ENCODE data around the gene TMEM247.
"Not testable (repeated sequence)": the region's sequence is repeated elsewhere in the genome, so short reads cannot be mapped to it uniquely, and the experiment has no call there.

The TMEM247 gene

DNA sequence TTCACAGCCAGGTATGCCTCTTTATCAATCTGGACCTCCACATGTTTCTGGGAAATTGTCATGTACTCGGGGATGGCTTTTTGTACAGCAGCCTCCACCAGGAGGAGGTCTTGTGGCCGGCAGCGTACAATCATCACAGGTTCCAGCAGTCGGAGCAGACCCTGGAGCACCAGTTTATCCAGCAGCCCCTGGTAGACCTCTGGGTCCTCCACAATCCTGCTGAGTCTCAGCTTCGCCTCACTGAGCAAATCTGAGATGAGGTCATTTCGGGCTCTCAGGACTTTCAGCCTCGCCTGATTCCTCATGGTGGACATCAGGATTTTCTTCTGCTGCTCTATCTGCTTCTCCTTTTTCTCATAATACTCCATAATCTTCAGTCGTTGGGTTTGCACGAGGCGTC, 32.8 kb downstream of the TMEM247 start:
- no peak for DNase-seq (ENCODE audit: low read depth)

DNA sequence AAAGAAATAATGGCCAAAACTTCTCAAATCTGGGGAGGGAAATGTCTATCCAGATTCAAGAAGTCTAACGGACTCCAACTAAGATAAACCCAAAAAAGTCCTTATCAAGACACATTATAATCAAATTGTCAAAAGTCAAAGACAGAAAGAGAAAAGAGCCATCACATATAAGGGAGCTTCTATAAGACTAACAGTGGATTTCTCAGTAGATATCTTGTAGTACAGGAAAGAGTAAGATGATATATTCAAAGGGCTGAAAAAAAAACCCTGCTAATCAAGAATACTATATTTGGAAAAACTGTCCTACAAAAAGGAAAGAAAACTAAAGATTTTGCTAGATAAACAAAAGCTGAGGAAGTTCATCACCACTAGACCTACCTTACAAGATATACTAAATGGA, 35.4 kb downstream of the TMEM247 start:
- no peak for DNase-seq (ENCODE audit: low read depth)

DNA sequence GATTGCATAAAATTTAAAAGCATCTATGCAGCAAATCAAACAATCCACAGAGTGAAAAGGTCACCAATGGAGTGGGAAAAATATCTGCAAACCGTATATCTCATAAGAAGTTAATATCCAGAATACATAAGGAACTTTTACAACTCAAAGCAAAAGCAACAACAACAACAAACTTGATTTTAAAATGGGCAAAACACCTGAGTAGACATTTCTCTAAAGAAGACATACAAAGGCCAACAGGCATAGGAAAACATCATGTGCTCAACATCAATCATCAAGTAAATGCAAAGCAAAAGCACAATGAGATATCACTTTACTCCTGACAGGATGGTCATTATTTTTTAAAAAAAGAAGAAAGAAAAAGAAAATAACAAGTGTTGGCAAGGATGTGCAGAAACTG, 38.1 kb downstream of the TMEM247 start:
- DNase-seq (ENCODE audit: low read depth) = no peak

DNA sequence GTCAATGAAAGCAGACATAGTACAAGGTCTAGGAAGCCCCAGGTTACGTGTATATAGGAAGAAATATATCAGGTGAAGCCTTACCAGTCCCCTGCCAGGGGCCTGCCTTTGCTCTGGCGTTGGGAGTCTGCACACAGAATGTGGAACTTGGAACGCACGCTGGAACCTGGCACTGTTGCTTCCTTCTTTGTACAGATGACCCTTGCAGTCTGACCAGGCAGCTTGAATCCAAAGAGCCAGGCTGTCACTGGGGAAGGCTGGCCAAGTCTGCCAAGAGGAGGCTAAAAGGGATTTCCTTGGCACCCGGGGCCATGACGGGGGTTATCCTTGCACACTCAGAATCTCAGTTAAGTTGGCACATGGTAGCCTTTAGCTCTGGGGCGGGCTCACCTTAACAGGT, 39.5 kb downstream of the TMEM247 start:
- no peak for DNase-seq (ENCODE audit: low read depth)

DNA sequence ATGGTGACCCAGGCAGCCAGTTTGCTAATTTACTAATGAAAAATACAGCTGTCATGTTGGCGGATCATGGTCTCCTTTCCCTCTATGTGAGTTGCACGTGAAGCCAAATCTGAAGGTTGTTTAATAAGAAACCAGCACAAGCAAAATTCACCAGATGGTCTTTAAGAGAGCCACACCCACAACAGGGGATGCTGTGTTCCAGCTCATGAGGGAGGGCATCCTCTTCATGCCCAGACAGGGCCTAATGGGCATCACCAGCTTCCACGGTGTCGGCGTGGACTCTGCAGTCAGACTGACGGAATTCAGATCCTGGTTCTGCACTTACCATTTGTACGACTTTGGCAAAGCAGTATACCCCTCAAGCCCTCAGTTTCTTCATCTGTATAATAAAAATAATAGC, 39.9 kb downstream of the TMEM247 start:
- no peak for DNase-seq (ENCODE audit: low read depth)

DNA sequence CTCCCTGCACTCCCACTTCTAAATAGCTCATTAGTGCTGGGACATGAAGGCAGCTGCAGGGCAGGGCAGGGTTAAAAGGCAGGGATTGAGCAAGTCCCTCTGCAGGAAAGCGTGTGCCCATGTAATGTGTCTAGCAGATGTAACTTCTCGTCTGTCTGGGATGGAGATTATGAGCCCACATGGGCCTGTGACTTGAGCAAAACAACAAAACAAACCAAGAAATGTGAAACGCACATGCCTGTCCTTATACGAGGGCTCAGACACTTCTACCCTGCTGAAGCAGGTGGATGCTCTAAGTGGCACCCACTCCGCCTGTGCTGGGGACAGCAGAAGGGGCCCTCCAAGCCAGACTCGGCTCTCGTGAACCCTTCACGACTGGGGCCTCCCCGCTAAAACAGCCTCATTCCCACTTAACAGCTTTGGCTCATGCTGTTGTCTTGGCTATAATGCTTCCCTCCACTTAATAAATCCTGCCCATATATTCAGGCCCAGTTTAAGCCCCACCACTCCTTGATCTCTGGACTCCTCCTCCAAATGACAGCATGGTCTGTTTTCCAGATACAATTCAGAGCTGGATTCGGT, 40.9 kb downstream of the TMEM247 start:
- no peak for DNase-seq (ENCODE audit: low read depth)

DNA sequence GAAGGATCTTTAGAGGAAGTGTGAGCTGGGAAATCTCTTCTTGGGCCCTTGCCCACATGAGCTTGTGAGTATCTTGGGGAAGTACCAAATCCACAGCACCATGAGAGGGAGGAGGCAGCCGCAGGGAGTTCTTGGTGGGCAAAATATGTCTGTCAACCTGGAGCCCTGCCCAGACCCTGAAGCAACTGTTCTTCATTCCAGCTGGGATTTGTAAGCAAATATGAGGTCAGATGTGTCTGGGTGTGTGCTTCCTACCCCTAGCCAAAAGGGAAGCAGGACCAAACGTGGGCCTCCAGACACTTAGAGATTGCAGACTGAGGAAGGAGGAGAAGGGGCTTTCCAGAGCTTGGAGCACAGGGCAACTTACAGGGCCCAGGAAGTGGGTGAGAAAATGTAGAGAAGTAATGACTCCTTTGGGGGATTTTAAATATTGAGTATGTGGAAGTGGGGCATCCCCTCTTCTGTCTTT, 41.9 kb downstream of the TMEM247 start:
- DNase-seq (ENCODE audit: low read depth) = peak; percentile 73

DNA sequence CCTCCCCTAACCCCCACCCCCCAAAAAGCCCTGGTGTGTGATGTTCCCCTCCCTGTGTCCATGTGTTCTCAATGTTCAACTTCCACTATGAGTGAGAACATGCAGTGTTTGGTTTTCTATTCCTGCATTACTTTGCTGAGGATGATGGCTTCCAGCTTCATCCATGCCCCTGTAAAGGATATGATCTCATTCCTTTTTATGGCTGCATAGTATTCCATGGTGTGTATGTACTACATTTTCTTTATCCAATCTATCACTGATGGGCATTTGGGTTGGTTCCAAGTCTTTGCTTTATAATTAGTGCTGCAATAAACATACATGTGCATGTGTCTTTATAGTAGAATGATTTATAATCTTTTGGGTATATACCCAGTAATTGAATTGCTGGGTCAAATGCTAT, 43.0 kb downstream of the TMEM247 start:
- DNase-seq (ENCODE audit: low read depth) = not testable (repeated sequence)

DNA sequence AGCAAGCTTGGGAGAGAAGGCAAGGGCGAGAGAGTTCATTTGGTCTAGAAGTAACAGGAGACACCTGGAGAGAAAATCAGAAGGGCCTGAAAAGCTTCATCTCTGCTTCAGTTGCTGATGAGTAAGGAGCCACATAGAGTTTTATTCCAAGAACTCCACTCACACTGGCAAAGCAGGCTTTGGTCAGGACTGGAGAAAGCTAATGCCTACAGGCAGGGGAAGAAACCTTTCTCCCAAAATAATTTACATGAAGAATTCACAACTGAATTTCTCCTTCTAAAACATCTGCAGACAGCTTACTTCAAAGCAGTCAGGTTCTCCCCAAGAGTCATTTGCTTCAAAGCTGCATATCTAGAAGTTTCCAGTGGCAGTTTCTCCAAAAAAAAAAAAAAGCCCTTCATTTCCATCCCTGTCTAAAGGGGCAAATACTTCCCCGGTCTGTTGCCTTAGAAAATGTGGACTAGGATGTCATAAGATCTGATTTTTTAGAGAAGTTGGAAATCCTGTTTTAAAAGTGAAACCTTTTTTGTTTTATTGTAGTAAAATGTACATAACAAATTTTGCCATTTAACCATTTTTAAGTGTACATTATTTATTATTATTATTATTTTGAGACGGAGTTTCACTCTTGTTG, 46.3 kb downstream of the TMEM247 start:
- no peak for DNase-seq (ENCODE audit: low read depth)

DNA sequence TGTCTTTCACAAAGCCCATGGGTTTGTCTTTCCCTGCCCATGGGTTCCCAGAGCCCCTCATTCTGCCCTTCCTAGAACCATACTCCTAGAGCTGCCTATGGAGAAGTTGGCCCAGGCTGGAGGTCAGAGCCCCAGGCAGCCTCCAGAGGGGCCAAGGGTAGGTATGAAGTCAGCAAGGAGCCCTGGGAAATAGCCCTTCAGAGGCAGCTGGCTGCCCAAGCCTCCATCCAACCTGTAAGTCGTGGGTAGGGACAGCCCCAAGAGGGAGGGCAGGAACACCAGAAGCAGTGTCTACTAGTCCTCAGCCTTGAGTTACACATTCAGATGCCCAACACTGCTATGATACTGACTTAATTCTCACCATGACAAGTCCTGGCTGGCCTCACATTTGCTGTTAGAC, 49.5 kb downstream of the TMEM247 start:
- DNase-seq (ENCODE audit: low read depth) = no peak

DNA sequence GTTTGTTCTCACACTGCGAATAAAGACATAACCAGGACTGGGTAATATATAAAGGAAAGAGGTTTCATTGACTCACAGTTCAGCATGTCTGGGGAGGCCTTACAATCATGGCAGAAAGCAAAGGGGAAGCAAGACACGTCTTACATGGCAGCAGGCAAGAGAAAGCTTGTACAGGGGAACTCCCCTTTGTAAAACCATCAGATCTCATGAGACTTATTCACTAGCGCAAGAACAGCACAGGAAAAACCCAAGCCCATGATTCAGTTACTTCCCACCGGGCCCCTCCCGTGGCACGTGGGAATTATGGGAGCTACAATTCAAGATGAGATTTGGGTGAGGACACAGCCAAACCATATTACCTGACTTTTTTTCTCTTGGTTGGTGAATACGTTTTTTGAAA, 51.3 kb downstream of the TMEM247 start:
- no peak for DNase-seq (ENCODE audit: low read depth)

DNA sequence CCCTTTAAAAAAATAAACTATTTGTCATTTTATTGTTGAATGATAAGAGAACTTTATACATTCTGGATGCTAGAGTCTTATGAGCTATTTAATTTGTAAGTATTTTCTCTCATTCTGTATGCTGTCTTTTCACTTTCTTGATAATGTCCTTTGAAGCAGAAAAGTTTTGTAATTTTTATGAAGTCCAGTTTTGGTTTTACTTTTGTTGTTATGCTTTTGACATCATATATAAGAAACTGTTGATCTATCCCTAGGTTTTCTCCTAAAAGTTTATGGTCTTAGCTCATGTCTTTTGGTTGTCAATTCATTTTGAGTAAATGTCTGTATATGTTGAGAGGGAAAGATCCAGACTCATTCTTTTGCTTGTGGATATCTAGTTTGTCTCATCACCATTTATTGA, 52.5 kb downstream of the TMEM247 start:
- DNase-seq (ENCODE audit: low read depth) = no peak

All from iris pigment epithelial cell (primary cell).